ENCODE measurements around the gene NPAS3. TPM values are rescaled to one million over a fixed set of nuclear protein-coding genes. Genes with fewer than 3 reads are reported as not detected.

Gene NPAS3
- total RNA-seq, 1 donor from 2014 or later, result 2.4 TPM

DNA sequence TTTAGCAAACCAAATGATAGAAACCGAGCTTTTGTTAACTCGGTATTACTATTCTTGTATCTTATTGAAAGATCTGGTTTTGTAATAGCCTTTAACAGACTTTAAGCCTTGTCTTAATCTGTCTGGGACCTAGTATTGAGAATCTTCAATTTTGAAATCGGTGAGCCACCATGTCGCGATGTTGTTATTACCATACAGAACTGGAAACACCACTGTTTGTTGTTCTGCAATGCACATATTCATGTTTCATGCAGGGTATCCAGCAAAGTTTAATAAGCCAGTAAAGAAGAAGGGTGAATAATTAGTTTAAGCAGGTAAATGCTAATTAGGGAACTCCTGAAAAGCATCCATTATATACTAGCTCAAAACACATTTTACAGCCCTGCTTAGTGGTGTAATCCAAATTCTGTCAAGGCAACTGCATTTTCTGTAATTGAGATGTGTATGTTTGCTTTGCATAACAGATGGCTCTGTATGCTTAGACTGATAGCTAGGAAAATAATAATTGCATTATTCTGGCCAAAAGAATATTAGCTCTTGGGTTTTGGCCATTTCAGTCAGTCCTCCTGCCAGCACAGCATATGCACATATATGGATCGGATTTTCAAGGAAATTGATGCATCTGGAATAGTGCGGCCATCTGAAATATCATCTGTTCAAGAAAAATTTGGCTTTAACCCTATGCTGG is 623.0 kb downstream of the NPAS3 start:
- no peak for DNase-seq
- H3K4me1 Mint-ChIP-seq (ENCODE audit: low read depth, unreplicated experiment), result no peaks in the 10 kb centered on the region
- H3K9me3 Mint-ChIP-seq (ENCODE audit: unreplicated experiment), result no peaks in the 10 kb centered on the region
- H3K27ac Mint-ChIP-seq (ENCODE audit: unreplicated experiment), result no peak overlapping the region
- H3K27me3 Mint-ChIP-seq (ENCODE audit: unreplicated experiment), result no peaks in the 10 kb centered on the region
- H3K4me3 Mint-ChIP-seq (ENCODE audit: unreplicated experiment), result no peak overlapping the region
- TF ChIP-seq, protein P1, sequence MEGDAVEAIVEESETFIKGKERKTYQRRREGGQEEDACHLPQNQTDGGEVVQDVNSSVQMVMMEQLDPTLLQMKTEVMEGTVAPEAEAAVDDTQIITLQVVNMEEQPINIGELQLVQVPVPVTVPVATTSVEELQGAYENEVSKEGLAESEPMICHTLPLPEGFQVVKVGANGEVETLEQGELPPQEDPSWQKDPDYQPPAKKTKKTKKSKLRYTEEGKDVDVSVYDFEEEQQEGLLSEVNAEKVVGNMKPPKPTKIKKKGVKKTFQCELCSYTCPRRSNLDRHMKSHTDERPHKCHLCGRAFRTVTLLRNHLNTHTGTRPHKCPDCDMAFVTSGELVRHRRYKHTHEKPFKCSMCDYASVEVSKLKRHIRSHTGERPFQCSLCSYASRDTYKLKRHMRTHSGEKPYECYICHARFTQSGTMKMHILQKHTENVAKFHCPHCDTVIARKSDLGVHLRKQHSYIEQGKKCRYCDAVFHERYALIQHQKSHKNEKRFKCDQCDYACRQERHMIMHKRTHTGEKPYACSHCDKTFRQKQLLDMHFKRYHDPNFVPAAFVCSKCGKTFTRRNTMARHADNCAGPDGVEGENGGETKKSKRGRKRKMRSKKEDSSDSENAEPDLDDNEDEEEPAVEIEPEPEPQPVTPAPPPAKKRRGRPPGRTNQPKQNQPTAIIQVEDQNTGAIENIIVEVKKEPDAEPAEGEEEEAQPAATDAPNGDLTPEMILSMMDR (IDR thresholded peaks at IDR 0.05; ENCODE audit: partially characterized antibody, unreplicated experiment), result no peak
- H3K36me3 Mint-ChIP-seq (ENCODE audit: unreplicated experiment), result no peaks in the 10 kb centered on the region

DNA sequence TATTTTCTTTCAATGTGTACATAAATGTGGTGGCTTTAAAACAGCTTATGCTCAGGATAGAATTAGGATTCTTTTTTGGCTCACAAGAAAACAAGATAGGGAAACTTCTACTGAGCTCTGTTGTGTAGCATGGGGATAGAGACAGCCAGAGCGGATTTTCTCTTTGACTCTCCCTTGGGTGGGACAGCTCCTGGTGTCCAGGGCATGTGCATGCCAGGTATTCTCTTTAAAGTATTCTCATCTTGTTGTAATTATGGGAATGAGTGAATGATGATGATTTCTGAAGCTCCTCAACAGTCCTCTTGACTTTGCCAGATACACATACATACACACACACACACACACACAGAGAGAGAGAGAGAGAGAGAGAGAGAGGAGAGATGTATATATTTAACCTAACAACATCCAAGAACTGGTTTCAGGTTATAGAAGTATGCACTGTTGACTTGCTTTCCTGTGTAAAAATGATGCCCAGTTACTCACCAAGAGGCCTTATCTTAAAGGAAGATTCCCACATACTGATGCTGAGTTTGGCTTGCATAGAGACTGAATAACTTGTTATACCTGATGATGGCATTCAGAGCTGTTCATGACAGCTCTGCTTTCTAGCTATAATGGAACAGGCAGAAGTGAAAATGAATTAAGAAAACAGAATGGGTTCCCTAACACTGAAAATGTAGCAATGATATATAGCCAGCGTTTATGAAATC is 624.7 kb downstream of the NPAS3 start:
- Mint-ChIP-seq H3K27me3 (ENCODE audit: unreplicated experiment) (no peaks in the 10 kb centered on the region), H3K27ac (ENCODE audit: unreplicated experiment) (no peak overlapping the region), H3K9me3 (ENCODE audit: unreplicated experiment) (no peaks in the 10 kb centered on the region), H3K4me3 (ENCODE audit: unreplicated experiment) (no peak overlapping the region), H3K36me3 (ENCODE audit: unreplicated experiment) (no peaks in the 10 kb centered on the region), H3K4me1 (ENCODE audit: low read depth, unreplicated experiment) (no peaks in the 10 kb centered on the region)
- DNase-seq, result no peak
- TF ChIP-seq, protein P1 (IDR thresholded peaks at IDR 0.05; ENCODE audit: partially characterized antibody, unreplicated experiment), result no peak

DNA sequence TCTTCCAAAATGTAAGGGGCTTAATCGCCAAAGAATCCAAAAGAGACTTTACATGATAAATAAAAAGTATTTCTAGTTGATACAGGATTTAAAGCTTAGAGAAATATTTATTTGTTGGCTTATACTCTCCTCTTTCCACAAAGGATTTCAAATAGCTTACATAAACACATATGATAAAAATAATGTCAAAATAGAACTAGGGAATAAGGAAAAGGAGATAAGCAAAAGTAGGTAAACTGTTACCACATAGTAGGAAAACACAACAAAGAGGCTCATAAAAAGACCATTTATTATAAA is 625.2 kb downstream of the NPAS3 start:
- no peak for DNase-seq
- no peaks in the 10 kb centered on the region for H3K4me1 Mint-ChIP-seq (ENCODE audit: low read depth, unreplicated experiment)
- H3K4me3 Mint-ChIP-seq (ENCODE audit: unreplicated experiment), result no peak overlapping the region
- H3K27ac Mint-ChIP-seq (ENCODE audit: unreplicated experiment), result no peak overlapping the region
- TF ChIP-seq, protein P1 (IDR thresholded peaks at IDR 0.05; ENCODE audit: partially characterized antibody, unreplicated experiment), result no peak
- H3K27me3 Mint-ChIP-seq (ENCODE audit: unreplicated experiment), result no peaks in the 10 kb centered on the region
- no peaks in the 10 kb centered on the region for H3K36me3 Mint-ChIP-seq (ENCODE audit: unreplicated experiment)
- H3K9me3 Mint-ChIP-seq (ENCODE audit: unreplicated experiment), result no peaks in the 10 kb centered on the region

DNA sequence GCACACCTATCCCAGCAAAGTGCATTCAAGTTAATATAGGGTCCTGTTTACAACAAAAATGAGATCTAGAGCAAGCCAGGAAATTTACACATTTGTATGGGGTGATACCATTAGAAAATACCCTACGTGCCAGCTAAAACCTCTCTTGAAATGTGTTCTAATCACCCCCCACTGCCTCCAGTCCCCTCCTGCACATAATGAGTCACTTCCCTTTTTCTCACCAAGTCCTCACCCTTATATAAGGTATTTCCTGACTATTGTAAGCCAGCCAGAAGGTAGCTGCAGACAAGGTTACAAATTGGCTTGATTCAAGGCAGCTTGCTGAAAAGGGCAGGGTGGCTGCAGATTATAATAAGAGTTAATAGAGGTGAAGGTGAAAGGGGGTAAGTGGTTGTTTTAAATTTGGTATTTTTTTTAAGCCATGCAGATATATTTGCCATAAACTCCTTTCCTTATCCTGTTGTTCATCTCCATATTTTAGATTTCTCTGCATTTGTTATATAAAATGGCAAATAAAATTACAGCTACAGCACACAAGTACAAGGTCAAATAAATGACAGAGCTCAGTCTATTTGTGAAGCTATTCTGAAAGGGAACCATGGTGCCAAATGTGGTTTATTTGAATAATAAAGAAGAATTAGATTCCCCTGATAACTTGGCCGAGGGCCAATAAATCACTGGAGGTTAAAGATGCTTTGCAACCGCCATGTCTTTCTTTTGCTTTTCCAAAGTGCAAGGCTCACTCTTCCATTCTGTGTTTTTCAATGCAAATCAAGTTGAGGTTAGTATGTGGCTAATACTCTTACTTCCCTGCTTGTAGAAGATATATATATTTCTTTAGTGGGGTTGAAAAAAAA is 626.3 kb downstream of the NPAS3 start:
- no peak overlapping the region for H3K4me3 Mint-ChIP-seq (ENCODE audit: unreplicated experiment)
- TF ChIP-seq, protein P1 (IDR thresholded peaks at IDR 0.05; ENCODE audit: partially characterized antibody, unreplicated experiment), result no peak
- no peak for DNase-seq
- H3K4me1 Mint-ChIP-seq (ENCODE audit: low read depth, unreplicated experiment), result peaks cover 3% of the 10 kb centered on the region
- H3K27me3 Mint-ChIP-seq (ENCODE audit: unreplicated experiment), result no peaks in the 10 kb centered on the region
- no peaks in the 10 kb centered on the region for H3K36me3 Mint-ChIP-seq (ENCODE audit: unreplicated experiment)
- no peak overlapping the region for H3K27ac Mint-ChIP-seq (ENCODE audit: unreplicated experiment)
- no peaks in the 10 kb centered on the region for H3K9me3 Mint-ChIP-seq (ENCODE audit: unreplicated experiment)

Measured in glutamatergic neuron (in vitro differentiated cells).